Activated CD4-positive, alpha-beta memory T cell treated with anti-CD3 and anti-CD28 coated beads for 36 hours (primary cell): Measurements from ENCODE around the gene COMMD3. TPM values are rescaled to one million over a fixed set of nuclear protein-coding genes. Genes with fewer than 3 reads are reported as not detected.
A peak's percentile ranks its signal among the peaks of the same experiment; 100 is the strongest.

ENCODE experiments used
- CTCF ChIA-PET: fragments of 350-600 bp; sonication (Branson Sonifier 250); formaldehyde crosslinking; loops from one replicate; lab custom pipeline; 2021; ENCODE audit warnings: antibody characterized with exemption, inconsistent platforms; lab: Charles Lee
- POLR2A ChIA-PET: fragments of 350-600 bp; sonication (Branson Sonifier 250); formaldehyde crosslinking; loops from one replicate; lab custom pipeline; 2021; ENCODE audit warnings: antibody characterized with exemption; lab: Charles Lee
- DNase-seq: peaks from one replicate; pipeline ENCODE4 v3.0.0-alpha.2; 2020
- H3K27ac Mint-ChIP-seq: one replicate; pipeline ENCODE4 v1.8.0; 2021; ENCODE audit warnings: mixed read lengths
- H3K27me3 Mint-ChIP-seq: one replicate; pipeline ENCODE4 v1.8.0; 2021; ENCODE audit warnings: mixed read lengths
- H3K36me3 Mint-ChIP-seq: one replicate; pipeline ENCODE4 v1.8.0; 2021; ENCODE audit warnings: mixed read lengths
- H3K4me1 Mint-ChIP-seq: one replicate; pipeline ENCODE4 v1.8.0; 2021; ENCODE audit warnings: low read depth, mixed read lengths
- H3K4me3 Mint-ChIP-seq: one replicate; pipeline ENCODE4 v1.8.0; 2021; ENCODE audit warnings: mild to moderate bottlenecking, mixed read lengths
- H3K9me3 Mint-ChIP-seq: one replicate; pipeline ENCODE4 v1.8.0; 2021; ENCODE audit warnings: mixed read lengths
- intact Hi-C: fragments of 100-400 bp; cut with micrococcal nuclease; formaldehyde crosslinking; loops from one replicate; pipeline ENCODE4 v1.15.1; 2023
- total RNA-seq, 2 experiments: library from RNA; stranded (reverse); gene quantifications; one replicate each; pipeline ENCODE4 v1.2.3, GENCODE V29; 2021

COMMD3 gene
- total RNA-seq, 2 experiments from 2014 or later: 84.6 to 91.4 TPM

DNA sequence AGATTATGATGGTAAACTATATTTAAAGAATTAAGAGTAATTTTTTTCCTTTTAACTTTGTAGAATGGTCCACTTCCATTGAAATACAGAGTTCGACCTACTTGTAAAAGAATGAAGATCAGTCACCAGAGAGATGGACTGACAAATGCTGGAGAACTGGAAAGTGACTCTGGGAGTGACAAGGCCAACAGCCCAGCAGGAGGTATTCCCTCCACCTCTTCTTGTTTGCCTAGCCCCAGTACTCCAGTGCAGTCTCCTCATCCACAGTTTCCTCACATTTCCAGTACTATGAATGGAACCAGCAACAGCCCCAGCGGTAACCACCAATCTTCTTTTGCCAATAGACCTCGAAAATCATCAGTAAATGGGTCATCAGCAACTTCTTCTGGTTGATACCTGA is 13.0 kb downstream of the COMMD3 start:
- H3K27me3 Mint-ChIP-seq: peaks cover 16% of the 10 kb centered on the region
- POLR2A ChIA-PET: no interaction called here
- DNase-seq: no peak
- intact Hi-C loops: no loop called here
- H3K4me3 Mint-ChIP-seq: no peak overlapping the region
- H3K36me3 Mint-ChIP-seq: peaks cover 26% of the 10 kb centered on the region
- CTCF ChIA-PET: no interaction called here
- no peak overlapping the region for H3K27ac Mint-ChIP-seq
- H3K4me1 Mint-ChIP-seq: peaks cover 39% of the 10 kb centered on the region
- H3K9me3 Mint-ChIP-seq: peaks cover 3% of the 10 kb centered on the region

DNA sequence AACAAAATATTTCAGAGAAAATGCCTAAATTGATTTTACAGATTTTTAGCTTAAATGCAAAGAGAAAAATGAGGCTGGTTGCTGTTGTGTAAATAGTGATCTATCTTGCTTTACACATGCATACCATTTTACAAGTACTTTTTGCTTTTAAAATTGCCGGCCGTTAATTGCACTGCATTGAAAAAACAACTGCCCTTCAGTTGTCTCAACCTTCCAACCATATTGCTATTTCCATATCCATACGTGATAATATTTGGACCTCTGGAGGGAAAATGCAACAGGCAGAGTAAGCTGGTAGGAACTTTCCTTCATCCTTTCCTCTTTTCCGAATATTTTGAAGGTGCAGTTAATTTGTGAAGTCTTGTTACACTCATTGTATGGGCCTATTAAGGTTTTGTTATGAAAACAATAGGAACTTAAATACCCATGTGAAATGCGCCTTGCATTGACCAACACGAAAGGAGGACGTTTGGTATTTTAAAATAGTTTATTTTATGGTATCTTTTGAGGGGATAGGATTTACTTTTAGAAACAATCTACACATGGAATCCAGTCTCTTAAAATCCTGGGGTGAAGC is 16.0 kb downstream of the COMMD3 start:
- ChIA-PET CTCF (interaction anchor here (0.6 to 1.3 kb wide), 2 partner anchors 8 to 9 kb away, joined by 5 read pairs; no protein-coding TSS in a partner anchor), POLR2A (interaction anchor here (0.8 kb wide), 1 partner anchor 16 kb away, joined by 3 read pairs; the partner anchor contains the start of gene COMMD3)
- Mint-ChIP-seq H3K9me3 (peaks cover 3% of the 10 kb centered on the region), H3K4me3 (no peak overlapping the region), H3K27ac (peak overlapping the region; percentile 54), H3K27me3 (peaks cover 22% of the 10 kb centered on the region), H3K4me1 (peaks cover 29% of the 10 kb centered on the region), H3K36me3 (peaks cover 18% of the 10 kb centered on the region)
- no peak for DNase-seq
- intact Hi-C loops: no loop called here

DNA sequence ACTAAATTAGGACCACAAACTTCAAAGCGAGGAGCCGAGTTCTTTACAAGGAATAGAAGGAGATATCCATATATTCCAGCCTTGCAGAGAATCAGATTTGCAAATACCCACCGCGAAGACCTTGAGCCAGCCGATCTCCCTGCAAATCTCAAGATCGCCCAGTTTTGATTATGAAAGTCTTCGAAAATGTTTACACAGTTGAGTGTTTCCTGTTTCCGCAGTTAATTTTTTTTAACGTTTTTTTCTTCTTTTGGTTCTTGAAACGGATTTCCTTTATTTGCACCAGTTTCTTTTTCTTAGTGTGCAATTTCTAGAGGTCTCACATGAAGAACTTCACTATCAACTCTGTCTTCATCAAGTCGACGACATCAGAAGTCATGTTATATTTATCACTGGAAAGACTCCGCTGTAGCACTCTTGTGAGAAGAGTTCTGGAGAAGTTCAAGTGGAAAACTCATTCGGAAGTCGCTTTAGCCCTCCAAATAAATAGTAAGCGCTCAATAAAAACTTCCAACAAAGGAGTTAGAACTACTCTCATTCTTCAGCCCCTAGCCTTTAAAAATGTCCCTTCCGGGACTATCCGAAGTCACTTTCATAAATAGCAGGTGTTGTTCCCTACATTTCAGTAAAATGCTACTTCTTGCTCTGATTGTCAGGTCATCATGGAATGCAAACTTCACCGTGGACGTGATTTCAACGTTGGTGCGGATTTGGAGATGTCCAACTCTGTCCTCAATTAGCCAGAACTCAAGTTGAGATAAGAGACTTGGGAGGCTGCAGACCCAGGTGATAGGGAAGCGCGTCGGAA is 17.2 kb downstream of the COMMD3 start:
- Mint-ChIP-seq H3K4me1 (peaks cover 29% of the 10 kb centered on the region), H3K9me3 (peaks cover 3% of the 10 kb centered on the region), H3K27me3 (peaks cover 30% of the 10 kb centered on the region), H3K4me3 (peak overlapping the region; percentile 55), H3K36me3 (peaks cover 15% of the 10 kb centered on the region), H3K27ac (peak overlapping the region; percentile 54)
- ChIA-PET POLR2A (no interaction called here), CTCF (no interaction called here)
- intact Hi-C loops: loop anchor here (1.0 kb wide), 1 partner anchor 8 kb away; no protein-coding TSS in a partner anchor
- DNase-seq: peak; percentile 24

DNA sequence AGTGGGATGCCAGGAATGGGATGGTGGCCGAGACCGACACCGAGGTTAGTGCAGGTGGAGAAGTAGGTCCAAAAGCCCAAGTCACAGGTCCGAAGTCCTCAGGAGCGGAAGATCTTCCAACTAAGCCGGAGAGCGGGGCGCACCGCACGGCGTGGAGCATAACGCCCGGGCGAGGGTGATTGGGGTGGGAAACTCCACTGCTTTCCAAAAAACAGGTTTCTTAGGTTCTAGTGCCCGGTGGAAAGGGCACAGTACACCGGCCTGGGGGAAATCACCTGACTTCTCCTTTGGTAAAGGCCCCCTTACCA is 17.7 kb downstream of the COMMD3 start:
- Mint-ChIP-seq H3K4me1 (peaks cover 31% of the 10 kb centered on the region), H3K9me3 (peaks cover 3% of the 10 kb centered on the region), H3K4me3 (peak overlapping the region; percentile 55), H3K27me3 (peaks cover 36% of the 10 kb centered on the region), H3K27ac (peak overlapping the region; percentile 54), H3K36me3 (peaks cover 15% of the 10 kb centered on the region)
- DNase-seq: no peak
- POLR2A ChIA-PET: no interaction called here
- CTCF ChIA-PET: no interaction called here
- intact Hi-C loops: loop anchor here (1.0 kb wide), 1 partner anchor 9 kb away; no protein-coding TSS in a partner anchor

DNA sequence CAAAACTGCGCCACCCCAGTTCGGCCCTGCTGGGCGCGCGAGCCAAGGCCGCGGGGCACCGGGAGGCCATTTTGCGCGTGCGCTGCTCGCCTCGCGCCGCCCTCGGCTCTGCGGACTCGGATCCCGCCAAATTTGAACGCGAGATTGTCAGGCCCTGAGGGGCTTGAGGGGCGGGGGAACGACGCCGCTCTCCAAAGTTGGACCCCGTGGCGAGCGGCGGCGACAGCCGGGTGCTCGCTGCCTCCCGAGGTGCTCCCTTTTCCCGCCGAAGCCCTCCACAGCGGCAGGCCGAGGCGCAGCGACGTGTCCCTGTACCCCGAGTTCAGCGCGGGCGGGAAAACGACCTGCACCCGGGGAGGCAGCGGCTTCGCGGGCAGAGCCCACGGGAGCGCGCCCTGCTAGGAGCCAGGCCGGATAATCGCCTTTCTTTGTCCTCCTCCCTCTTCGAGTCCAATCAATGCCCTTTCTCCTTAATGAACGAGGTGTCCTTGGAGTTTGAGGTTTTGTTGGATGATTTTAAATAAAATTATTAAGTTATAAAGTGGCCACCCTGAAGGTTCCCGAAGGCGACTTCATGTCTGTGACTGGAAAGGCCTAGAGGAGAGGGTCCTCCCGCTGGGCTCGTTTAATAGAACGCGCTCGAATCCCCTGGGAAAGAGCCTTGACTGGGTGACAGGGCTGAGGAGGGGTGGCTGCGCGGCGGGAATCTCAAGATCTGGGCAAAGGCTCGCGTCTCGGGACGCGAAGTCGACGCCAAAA is 18.4 kb downstream of the COMMD3 start:
- Mint-ChIP-seq H3K4me3 (peak overlapping the region; percentile 76), H3K4me1 (peaks cover 31% of the 10 kb centered on the region), H3K27me3 (peaks cover 35% of the 10 kb centered on the region), H3K9me3 (peaks cover 3% of the 10 kb centered on the region), H3K27ac (no peak overlapping the region), H3K36me3 (peaks cover 10% of the 10 kb centered on the region)
- DNase-seq: no peak
- intact Hi-C loops: no loop called here
- CTCF ChIA-PET: no interaction called here
- POLR2A ChIA-PET: no interaction called here

DNA sequence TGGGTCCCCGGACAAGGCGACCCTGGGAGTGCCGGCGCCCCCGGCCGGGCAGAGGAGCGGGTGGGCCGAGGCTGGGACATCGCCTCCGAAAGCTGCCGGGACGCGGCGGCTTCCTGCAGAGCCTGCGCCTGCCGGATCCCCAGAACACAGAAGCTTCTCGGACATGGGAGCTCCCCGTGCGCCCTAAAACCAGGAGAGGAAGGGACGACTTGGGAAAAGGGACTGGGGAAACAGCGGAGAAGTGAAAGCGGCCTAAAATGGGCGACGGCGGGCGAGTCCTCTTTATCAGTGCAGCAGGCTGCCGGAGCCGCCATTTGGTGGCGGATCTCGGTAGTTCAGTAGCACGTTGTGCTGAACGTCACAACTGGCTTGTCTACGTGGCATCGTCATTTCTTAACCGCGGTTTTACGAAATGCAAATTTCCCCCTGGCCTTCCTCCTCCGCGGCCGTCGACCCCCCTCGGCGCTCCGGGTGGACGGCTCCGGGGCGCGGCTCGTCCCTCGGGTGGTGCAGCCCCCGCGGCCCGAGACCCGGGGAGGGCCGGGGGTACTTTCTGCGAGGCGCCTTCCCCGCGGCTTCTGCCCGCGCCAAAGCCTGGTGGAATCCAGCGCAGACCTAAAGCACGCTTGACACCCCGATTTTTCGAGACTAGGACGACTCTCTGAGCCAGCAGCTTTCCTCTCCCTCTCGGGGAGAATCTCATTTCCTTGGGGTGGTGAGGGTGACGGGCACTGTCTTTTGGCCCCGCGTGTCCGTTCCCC is 19.2 kb downstream of the COMMD3 start:
- peak overlapping the region; percentile 72 for H3K27ac Mint-ChIP-seq
- intact Hi-C loops: no loop called here
- H3K9me3 Mint-ChIP-seq: peaks cover 3% of the 10 kb centered on the region
- peaks cover 35% of the 10 kb centered on the region for H3K4me1 Mint-ChIP-seq
- CTCF ChIA-PET: no interaction called here
- peaks cover 36% of the 10 kb centered on the region for H3K27me3 Mint-ChIP-seq
- POLR2A ChIA-PET: no interaction called here
- peak; percentile 80 for DNase-seq
- H3K4me3 Mint-ChIP-seq: peak overlapping the region; percentile 76
- H3K36me3 Mint-ChIP-seq: peaks cover 9% of the 10 kb centered on the region

DNA sequence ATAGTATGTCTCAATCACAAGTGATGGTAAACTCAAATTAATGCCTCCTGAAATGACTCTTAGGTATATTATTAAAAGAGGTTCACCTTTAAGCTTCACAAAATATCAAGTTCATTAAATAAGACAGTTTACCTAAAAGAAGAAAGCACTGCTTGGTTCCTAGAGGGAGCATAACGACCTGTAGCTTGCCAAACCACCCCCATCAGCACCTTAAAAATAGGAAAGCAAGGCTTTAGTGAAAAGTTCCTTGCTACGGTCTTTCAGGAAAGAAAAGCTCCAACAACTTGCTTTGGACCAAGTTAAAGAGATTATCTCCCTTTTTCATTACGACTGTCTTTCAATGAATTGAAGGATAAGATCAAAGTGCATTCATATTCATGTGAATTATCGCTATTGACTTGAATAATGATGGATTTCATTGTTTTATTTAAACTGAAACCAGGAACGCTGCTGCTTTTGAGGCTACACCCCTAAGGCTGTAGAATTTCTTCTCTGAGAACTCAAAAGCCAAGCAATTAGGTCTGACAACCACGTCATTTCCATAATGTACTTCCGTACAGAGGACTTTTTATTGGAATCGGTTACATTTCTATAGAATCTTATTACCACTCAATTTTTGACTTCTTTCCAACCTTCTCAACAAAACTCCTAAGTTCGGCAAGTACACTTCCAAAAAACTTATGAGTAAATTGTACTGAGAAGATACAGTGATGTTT is 22.2 kb downstream of the COMMD3 start:
- Mint-ChIP-seq H3K27ac (no peak overlapping the region), H3K4me1 (peaks cover 28% of the 10 kb centered on the region), H3K27me3 (peaks cover 50% of the 10 kb centered on the region), H3K36me3 (peaks cover 6% of the 10 kb centered on the region), H3K9me3 (peaks cover 3% of the 10 kb centered on the region), H3K4me3 (no peak overlapping the region)
- POLR2A ChIA-PET: interaction anchor here (0.6 to 1.5 kb wide), 6 partner anchors 14 to 798 kb away, joined by 3 to 5 read pairs (median 3); partner anchors contain the start of gene COMMD3
- CTCF ChIA-PET: no interaction called here
- intact Hi-C loops: no loop called here
- DNase-seq: no peak

DNA sequence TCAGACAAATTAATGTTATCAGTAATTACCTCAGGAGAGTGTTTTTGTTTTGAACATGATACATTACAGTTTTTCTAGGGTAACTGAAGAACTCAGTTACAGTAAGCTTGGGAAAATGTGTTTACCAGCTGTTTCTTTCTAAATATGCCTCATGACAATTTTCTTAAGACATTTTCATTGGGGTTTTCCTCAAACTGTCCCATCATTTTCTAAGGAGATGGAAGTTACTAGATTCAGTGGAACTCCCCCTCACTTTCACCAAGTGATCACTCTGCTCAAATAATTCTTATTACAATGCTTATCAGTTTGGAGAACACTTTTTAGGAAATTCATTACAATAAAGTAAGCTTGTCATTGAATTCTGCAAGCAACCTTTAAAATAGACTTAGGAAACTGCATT is 22.7 kb downstream of the COMMD3 start:
- H3K27me3 Mint-ChIP-seq: peaks cover 51% of the 10 kb centered on the region
- POLR2A ChIA-PET: interaction anchor here (0.6 to 1.5 kb wide), 4 partner anchors 15 to 799 kb away, joined by 3 to 5 read pairs (median 4); partner anchors contain the start of gene COMMD3
- DNase-seq: no peak
- H3K27ac Mint-ChIP-seq: peak overlapping the region; percentile 38
- no peaks in the 10 kb centered on the region for H3K9me3 Mint-ChIP-seq
- CTCF ChIA-PET: interaction anchor here (1.3 to 1.5 kb wide), 2 partner anchors 23 to 27 kb away, joined by 3 to 7 read pairs; partner anchors contain the start of gene COMMD3
- intact Hi-C loops: no loop called here
- H3K36me3 Mint-ChIP-seq: peaks cover 2% of the 10 kb centered on the region
- no peak overlapping the region for H3K4me3 Mint-ChIP-seq
- peaks cover 22% of the 10 kb centered on the region for H3K4me1 Mint-ChIP-seq

DNA sequence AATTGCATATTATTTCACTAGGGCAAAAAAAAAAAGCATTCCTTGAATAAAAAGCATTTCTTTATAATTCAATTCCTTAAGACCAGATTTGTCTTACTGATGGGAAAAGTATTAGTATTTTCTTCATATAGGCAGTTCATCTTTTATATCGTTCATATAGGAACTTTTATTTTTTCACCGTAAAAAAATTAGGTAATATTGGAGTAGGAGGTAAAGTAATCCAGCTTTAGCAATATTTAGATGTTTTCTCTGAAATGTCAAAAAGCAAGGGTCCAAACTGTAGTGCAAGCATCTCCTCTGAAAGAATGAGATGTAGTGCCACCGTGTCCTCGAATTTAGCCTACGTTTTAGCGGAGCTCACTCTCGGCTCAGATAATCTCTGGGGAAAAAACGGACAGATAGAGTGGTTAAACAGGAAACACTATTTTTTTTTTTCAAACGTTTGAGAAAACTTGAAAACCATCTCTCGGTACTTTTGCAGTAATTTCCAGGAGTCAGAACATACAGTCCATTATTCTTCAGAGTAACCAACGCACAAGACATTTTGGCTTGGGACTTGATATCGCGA is 23.7 kb downstream of the COMMD3 start:
- CTCF ChIA-PET: interaction anchor here (0.6 to 1.5 kb wide), 8 partner anchors 8 to 346 kb away, joined by 3 to 7 read pairs (median 4); partner anchors contain the start of gene COMMD3
- H3K36me3 Mint-ChIP-seq: peaks cover 5% of the 10 kb centered on the region

More for the DNA sequence above, 23.7 kb downstream of the COMMD3 start:
- peak overlapping the region; percentile 87 for H3K27ac Mint-ChIP-seq
- peaks cover 26% of the 10 kb centered on the region for H3K4me1 Mint-ChIP-seq
- POLR2A ChIA-PET: interaction anchor here (0.6 to 2.1 kb wide), 13 partner anchors 15 to 336 kb away, joined by 3 to 13 read pairs (median 4); partner anchors contain the start of genes COMMD3 and DNAJC1
- DNase-seq: no peak
- H3K27me3 Mint-ChIP-seq: peaks cover 60% of the 10 kb centered on the region
- no peaks in the 10 kb centered on the region for H3K9me3 Mint-ChIP-seq
- peak overlapping the region; percentile 83 for H3K4me3 Mint-ChIP-seq
- intact Hi-C loops: loop anchor here (1.0 to 2.0 kb wide), 7 partner anchors 15 to 337 kb away; partner anchors contain the start of gene DNAJC1
